HUES64 (cell line): ENCODE results near the gene HLA-DQB2. TPM values are rescaled to one million over a fixed set of nuclear protein-coding genes. Genes with fewer than 3 reads are reported as not detected.
"Not testable (repeated sequence)": the region's sequence is repeated elsewhere in the genome, so short reads cannot be mapped to it uniquely, and the experiment has no call there.

Experiments used
- H3K27ac ChIP-seq: 2 replicates; pipeline ENCODE4 v1.7.0; 2013; ENCODE audit warnings: low read depth, low read length, inconsistent platforms
- H3K27me3 ChIP-seq: 2 replicates; pipeline ENCODE4 v1.6.1; 2013; ENCODE audit warnings: mild to moderate bottlenecking, low read length; ENCODE audit not compliant: insufficient read depth
- H3K36me3 ChIP-seq: 2 replicates; pipeline ENCODE4 v1.6.1; 2013; ENCODE audit warnings: mild to moderate bottlenecking, low read length; ENCODE audit not compliant: insufficient read depth
- H3K4me1 ChIP-seq: 2 replicates; pipeline ENCODE4 v1.6.1; 2013; ENCODE audit warnings: mild to moderate bottlenecking, low read length, moderate library complexity; ENCODE audit not compliant: insufficient read depth
- H3K4me3 ChIP-seq: 2 replicates; pipeline ENCODE4 v1.5.1; 2013; ENCODE audit warnings: mild to moderate bottlenecking, low read length, moderate library complexity
- H3K9ac ChIP-seq: 2 replicates; pipeline ENCODE4 v1.6.1; 2013; ENCODE audit warnings: mild to moderate bottlenecking, low read depth, low read length
- H3K9me3 ChIP-seq: 2 replicates; pipeline ENCODE4 v1.6.1; 2013; ENCODE audit warnings: low read depth, low read length; ENCODE audit not compliant: insufficient read depth
- WGBS: fragments of 150-250, 120-280 bp; methylation state at CpG from one replicate; pipeline ENCODE4 v1.1.7; 2013; ENCODE audit warnings: missing lambda C conversion rate; 5-methylcytosine and 5-hydroxymethylcytosine counted together
- polyA plus RNA-seq, 2 experiments: library from polyadenylated mRNA; stranded (reverse); fragments of 50-300 nt; gene quantifications; one replicate each; pipeline ENCODE4 v1.2.3, GENCODE V29; 2013

Gene HLA-DQB2
- polyA plus RNA-seq (2013, experiment 1 of 2): not detected
- polyA plus RNA-seq (2013, experiment 2 of 2): not detected

GRCh38 chr6:32763421-32763820, at the start of gene HLA-DQB2:
Gene HLA-DQB2, minus strand, starts transcription at chr6:32763532. Its CDS starts 62 bp downstream, at chr6:32763470.
- H3K27me3 ChIP-seq: no peaks in the 10 kb centered on the region
- 73% methylated on average over 4 of the region's 4 CpGs for WGBS

GRCh38 chr6:32809171-32809570, 45.8 kb upstream of the HLA-DQB2 start:
- no peak overlapping the region for H3K4me3 ChIP-seq
- H3K9ac ChIP-seq: no peak overlapping the region
- H3K4me1 ChIP-seq: no peaks in the 10 kb centered on the region
- H3K36me3 ChIP-seq: no peaks in the 10 kb centered on the region
- H3K27ac ChIP-seq: no peak overlapping the region
- H3K9me3 ChIP-seq: no peaks in the 10 kb centered on the region
- peaks cover 7% of the 10 kb centered on the region; the same call in 1 of the 2 replicates for H3K27me3 ChIP-seq
- WGBS: no CpG with 5 or more reads among the region's 1 CpG

More at GRCh38 chr6:32763421-32763820, at the start of gene HLA-DQB2:
- 0 out of 2 replicates have a peak, but pooled peaks cover 5% of the 10 kb centered on the region for H3K9me3 ChIP-seq
- no peak within 1 kb of the TSS for H3K27ac ChIP-seq
- no peaks in the 10 kb centered on the region for H3K36me3 ChIP-seq
- no peak within 1 kb of the TSS for H3K4me3 ChIP-seq
- H3K4me1 ChIP-seq: no peaks in the 10 kb centered on the region
- H3K9ac ChIP-seq: no peak within 1 kb of the TSS

DNA sequence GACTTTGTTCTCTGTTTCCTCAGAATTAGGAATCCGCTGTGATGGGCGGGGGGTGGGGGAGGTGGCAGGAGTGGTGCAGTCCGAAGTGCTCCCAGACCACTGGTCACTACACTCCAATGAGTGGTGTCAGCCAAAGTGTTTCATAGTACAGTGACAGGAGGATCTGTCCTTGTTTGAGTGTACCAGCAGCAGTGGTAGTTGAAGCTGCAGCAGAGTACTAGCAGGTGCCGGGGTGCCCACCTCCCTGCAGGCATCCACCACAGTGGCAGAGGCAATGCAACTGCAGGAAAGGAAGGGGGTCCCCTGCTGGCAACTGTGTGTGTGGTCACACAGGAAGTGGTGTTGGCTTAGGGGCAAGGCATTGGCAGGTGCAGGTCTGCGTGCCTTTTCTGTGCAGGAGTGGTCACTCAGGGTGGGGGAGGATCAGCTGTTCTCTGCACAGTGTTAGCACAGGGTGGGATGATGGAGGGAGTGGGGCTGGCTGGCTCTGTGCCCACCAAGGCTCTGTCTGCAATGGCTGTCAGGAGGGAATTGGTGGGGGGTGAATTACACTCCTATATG, 43.8 kb upstream of the HLA-DQB2 start:
- Histone ChIP-seq H3K9me3 (0 out of 2 replicates have a peak, but pooled peaks cover 2% of the 10 kb centered on the region), H3K36me3 (no peaks in the 10 kb centered on the region), H3K9ac (no peak overlapping the region), H3K4me1 (no peaks in the 10 kb centered on the region), H3K4me3 (no peak overlapping the region), H3K27ac (no peak overlapping the region), H3K27me3 (peaks cover 12% of the 10 kb centered on the region; the same call in 1 of the 2 replicates)
- WGBS: 76% methylated on average over 5 of the region's 5 CpGs

DNA sequence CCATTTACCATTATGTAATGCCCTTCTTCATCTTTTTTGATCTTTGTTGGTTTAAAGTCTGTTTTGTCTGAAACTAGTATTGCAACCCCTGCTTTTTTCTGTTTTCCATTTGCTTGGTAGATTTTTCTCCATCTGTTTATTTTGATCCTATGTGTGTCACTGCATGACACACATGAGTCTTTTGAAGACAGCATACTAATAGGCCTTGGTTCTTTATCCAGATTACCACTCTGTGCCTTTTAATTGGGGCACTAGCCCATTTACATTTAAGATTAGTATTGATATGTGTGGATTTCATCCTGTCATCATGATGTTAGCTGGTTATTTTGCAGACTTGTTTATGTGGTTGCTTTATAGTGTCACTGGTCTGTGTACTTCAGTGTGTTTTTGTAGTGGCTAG, 42.1 kb upstream of the HLA-DQB2 start:
- H3K27me3 ChIP-seq: peaks cover 12% of the 10 kb centered on the region; the same call in 1 of the 2 replicates
- not testable (repeated sequence) for H3K9ac ChIP-seq

DNA sequence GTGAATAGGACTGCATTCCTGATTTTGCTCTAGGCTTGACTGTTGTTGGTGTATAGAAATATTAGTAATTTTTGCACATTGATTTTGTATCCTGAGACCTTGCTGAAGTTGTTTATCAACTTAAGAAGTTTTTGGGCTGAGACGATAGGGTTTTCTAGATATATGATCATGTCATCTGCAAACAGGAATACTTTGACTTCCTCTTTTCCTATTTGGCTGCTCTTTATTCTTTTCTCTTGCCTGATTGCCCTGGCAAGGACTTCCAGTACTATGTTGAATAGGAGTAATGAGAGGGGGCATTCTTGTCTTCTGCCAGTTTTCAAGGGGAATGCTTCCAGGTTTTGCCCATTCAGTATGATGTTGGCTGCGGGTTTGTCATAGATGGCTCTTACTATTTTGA, 40.1 kb upstream of the HLA-DQB2 start:
- Histone ChIP-seq H3K27me3 (peaks cover 12% of the 10 kb centered on the region; the same call in 1 of the 2 replicates), H3K4me3 (no peak overlapping the region), H3K9me3 (peaks cover 6% of the 10 kb centered on the region; the same call in 1 of the 2 replicates), H3K27ac (no peak overlapping the region), H3K36me3 (no peaks in the 10 kb centered on the region), H3K9ac (no peak overlapping the region), H3K4me1 (no peaks in the 10 kb centered on the region)
- 76% methylated on average over 2 of the region's 2 CpGs for WGBS

More for the DNA sequence above, 42.1 kb upstream of the HLA-DQB2 start:
- H3K36me3 ChIP-seq, H3K4me3 ChIP-seq, H3K4me1 ChIP-seq, H3K27ac ChIP-seq, H3K9me3 ChIP-seq: not testable (repeated sequence)

DNA sequence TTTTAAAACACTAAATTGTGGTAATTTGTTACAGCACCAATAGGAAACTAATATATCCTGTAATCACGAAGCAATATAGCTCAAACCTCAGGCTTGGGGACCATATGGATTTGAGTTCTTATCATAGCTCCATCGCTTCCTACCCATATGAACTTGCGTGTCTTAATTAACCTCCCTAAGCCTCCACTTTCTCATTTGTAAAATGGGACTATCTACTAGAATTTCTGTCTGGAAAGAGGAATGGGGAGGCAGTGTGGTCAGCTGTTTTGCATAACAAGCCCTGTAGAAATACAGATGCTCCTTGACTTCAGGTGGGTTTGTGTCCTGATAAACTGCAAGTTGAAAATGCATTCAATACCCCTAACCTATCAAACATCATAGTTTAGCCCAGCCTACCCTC, 36.4 kb upstream of the HLA-DQB2 start:
- WGBS: 81% methylated on average over 2 of the region's 3 CpGs
- Histone ChIP-seq H3K9me3 (peaks cover 6% of the 10 kb centered on the region; the same call in 1 of the 2 replicates), H3K9ac (no peak overlapping the region), H3K27me3 (peaks cover 10% of the 10 kb centered on the region; the same call in 1 of the 2 replicates), H3K4me3 (no peak overlapping the region), H3K36me3 (no peaks in the 10 kb centered on the region), H3K4me1 (peaks cover 3% of the 10 kb centered on the region; the same call in 1 of the 2 replicates), H3K27ac (no peak overlapping the region)

GRCh38 chr6:32799168-32799567, 35.8 kb upstream of the HLA-DQB2 start:
- H3K27me3 ChIP-seq: peaks cover 6% of the 10 kb centered on the region; the same call in 1 of the 2 replicates
- no peak overlapping the region for H3K9ac ChIP-seq
- H3K27ac ChIP-seq: no peak overlapping the region
- no peaks in the 10 kb centered on the region for H3K36me3 ChIP-seq
- 92% methylated on average over 3 of the region's 3 CpGs for WGBS
- peaks cover 3% of the 10 kb centered on the region; the same call in 1 of the 2 replicates for H3K4me1 ChIP-seq
- no peak overlapping the region for H3K4me3 ChIP-seq
- H3K9me3 ChIP-seq: peaks cover 6% of the 10 kb centered on the region; the same call in 1 of the 2 replicates

- WGBS: 22% methylated on average over 30 of the region's 30 CpGs
- H3K4me1 ChIP-seq: peaks cover 3% of the 10 kb centered on the region; the same call in 1 of the 2 replicates
- no peaks in the 10 kb centered on the region; the same call in 1 of the 2 replicates for H3K27me3 ChIP-seq
- peak overlapping the region; percentile 43 for H3K4me3 ChIP-seq
- no peak overlapping the region for H3K27ac ChIP-seq
- H3K9ac ChIP-seq: peak overlapping the region; percentile 29; the same call in 1 of the 2 replicates
- peaks cover 3% of the 10 kb centered on the region; the same call in 1 of the 2 replicates for H3K9me3 ChIP-seq
- H3K36me3 ChIP-seq: no peaks in the 10 kb centered on the region
Measured at GRCh38 chr6:32796848-32797776, 33.8 kb upstream of the HLA-DQB2 start.

DNA sequence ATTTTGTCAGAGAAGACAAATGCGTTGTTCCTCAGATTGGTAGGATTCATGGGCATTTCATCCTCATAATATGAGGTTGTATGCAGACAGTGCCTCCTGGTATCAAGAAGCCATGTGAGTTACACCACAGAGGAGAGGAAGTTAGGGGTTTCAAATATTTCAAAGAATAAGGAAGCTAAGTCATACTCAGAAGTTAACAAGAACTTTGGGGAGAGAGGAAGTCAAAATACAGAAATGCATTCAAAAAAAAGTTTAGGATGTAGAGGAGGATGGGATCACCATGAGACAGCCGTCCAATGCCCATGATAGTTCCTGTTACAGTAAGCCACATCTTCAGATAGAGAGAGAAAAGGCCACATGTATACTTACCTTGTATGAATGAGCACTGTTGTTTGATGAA, 31.2 kb upstream of the HLA-DQB2 start:
- Histone ChIP-seq H3K27ac (no peak overlapping the region), H3K27me3 (no peaks in the 10 kb centered on the region; the same call in 1 of the 2 replicates), H3K36me3 (no peaks in the 10 kb centered on the region), H3K4me1 (peaks cover 3% of the 10 kb centered on the region; the same call in 1 of the 2 replicates), H3K4me3 (no peak overlapping the region), H3K9me3 (peaks cover 3% of the 10 kb centered on the region; the same call in 1 of the 2 replicates), H3K9ac (no peak overlapping the region)
- 89% methylated on average over 2 of the region's 2 CpGs for WGBS

DNA sequence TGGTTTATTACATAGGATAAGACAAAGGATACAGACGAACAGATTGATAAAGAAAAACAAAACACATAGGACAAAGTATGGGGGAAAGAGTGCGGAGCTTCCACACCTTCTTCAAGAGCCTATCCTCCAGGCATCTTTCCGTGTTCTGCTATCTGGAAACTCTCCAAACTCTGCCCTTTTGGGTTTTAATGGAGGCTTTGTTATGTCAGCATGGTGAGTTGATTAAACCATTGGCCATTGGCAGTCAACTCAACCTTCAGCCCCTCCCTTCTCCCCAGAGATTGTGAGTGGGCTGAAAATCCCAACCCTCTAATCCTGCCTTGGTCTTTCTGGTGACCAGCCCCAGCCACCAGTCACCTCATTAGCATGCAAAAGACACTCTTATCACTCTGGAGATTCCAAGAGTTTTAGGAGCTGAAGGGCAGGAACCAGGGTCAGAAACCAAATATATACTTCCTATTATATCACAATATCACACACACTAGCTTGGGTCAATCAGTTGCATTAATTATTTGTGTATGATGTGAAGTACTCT, 29.6 kb upstream of the HLA-DQB2 start:
- peaks cover 3% of the 10 kb centered on the region; the same call in 1 of the 2 replicates for H3K4me1 ChIP-seq
- no peaks in the 10 kb centered on the region; the same call in 1 of the 2 replicates for H3K27me3 ChIP-seq

More for the DNA sequence above, 29.6 kb upstream of the HLA-DQB2 start:
- H3K27ac ChIP-seq: no peak overlapping the region
- H3K36me3 ChIP-seq: no peaks in the 10 kb centered on the region
- H3K9me3 ChIP-seq: no peaks in the 10 kb centered on the region
- WGBS: 100% methylated on average over 2 of the region's 3 CpGs
- no peak overlapping the region for H3K9ac ChIP-seq
- H3K4me3 ChIP-seq: no peak overlapping the region
